GM12892 (cell line): ENCODE measurements around the gene SPSB3.

Experiments used
- DNase-seq: peaks from one replicate; pipeline ENCODE4 v3.0.0; 2011; ENCODE audit not compliant: insufficient read length
- FAIRE-seq: peaks from 2 replicates; lab custom pipeline; 2011; peaks lifted over from hg19 to GRCh38; lab: Jason Lieb, UNC
- POLR2A ChIP-seq: IDR thresholded peaks from 2 replicates; pipeline ENCODE4 v1.6.1; 2011; ENCODE audit warnings: low read depth, low read length, control low read depth
- POLR2AphosphoS5 ChIP-seq: IDR thresholded peaks from 2 replicates; pipeline ENCODE4 v1.6.1; 2011; ENCODE audit warnings: low read depth, low read length, control low read depth
- TAF1 ChIP-seq: IDR thresholded peaks from 2 replicates; pipeline ENCODE4 v1.6.1; 2011; ENCODE audit warnings: low read depth, mild to moderate bottlenecking, control low read depth, low read length, borderline replicate concordance

The SPSB3 gene

GRCh38 chr16:1777375-1778199 is 4.8 kb downstream of the SPSB3 start:
- TF ChIP-seq POLR2A (0 out of 2 replicates have a peak, but pooled peaks have one; percentile 28), TAF1 (no peak), POLR2AphosphoS5 (0 out of 2 replicates have a peak, but pooled peaks have one; percentile 7)
- no peak for FAIRE-seq
- DNase-seq, result no peak

- TF ChIP-seq POLR2AphosphoS5, result 0 out of 2 replicates have a peak, but pooled peaks have one; percentile 5
- no peak for TF ChIP-seq TAF1
- no peak for DNase-seq
- FAIRE-seq, result no peak
Measured at GRCh38 chr16:1776991-1777374, 5.4 kb downstream of the SPSB3 start.

GRCh38 chr16:1776672-1776955 is 5.8 kb downstream of the SPSB3 start:
- TF ChIP-seq POLR2AphosphoS5, result no peak
- TF ChIP-seq POLR2A, result no peak
- FAIRE-seq (no peak), DNase-seq (no peak)

- DNase-seq (no peak), FAIRE-seq (no peak)
- no peak for TF ChIP-seq POLR2A
- peak; percentile 40; the same call in 1 of the 2 replicates for TF ChIP-seq POLR2AphosphoS5
- TF ChIP-seq TAF1, result no peak
Measured at GRCh38 chr16:1775846-1776671, 6.3 kb downstream of the SPSB3 start.

GRCh38 chr16:1775006-1775845 is 7.1 kb downstream of the SPSB3 start:
- FAIRE-seq (no peak), DNase-seq (no peak)
- TF ChIP-seq TAF1, result no peak

GRCh38 chr16:1774448-1774780 is 8.0 kb downstream of the SPSB3 start:
- no peak for FAIRE-seq
- TF ChIP-seq POLR2AphosphoS5 (no peak), POLR2A (no peak), TAF1 (no peak)
- no peak for DNase-seq

GRCh38 chr16:1773703-1774447 is 8.5 kb downstream of the SPSB3 start:
- TF ChIP-seq POLR2A, result no peak
- no peak for TF ChIP-seq TAF1
- no peak for TF ChIP-seq POLR2AphosphoS5
- no peak for DNase-seq
- peak; percentile 30 for FAIRE-seq

- TF ChIP-seq POLR2AphosphoS5 (peak; percentile 67; the same call in 1 of the 2 replicates), TAF1 (peak; percentile 73), POLR2A (peak; percentile 86)
- DNase-seq (peak; percentile 87), FAIRE-seq (peak; percentile 94)
Measured at GRCh38 chr16:1772908-1773702, 9.3 kb downstream of the SPSB3 start, which contains the start of gene MRPS34. TSS of gene MRPS34 (minus strand) at chr16:1773134. CDS start at chr16:1773119, 15 bp downstream.

GRCh38 chr16:1772362-1772907 is 9.9 kb downstream of the SPSB3 start, which contains the start of gene EME2:
TSS of gene EME2 (plus strand) at chr16:1772810. CDS start at chr16:1773228, 418 bp downstream.
- no peak for DNase-seq
- TF ChIP-seq TAF1, result no peak
- TF ChIP-seq POLR2AphosphoS5, result no peak
- TF ChIP-seq POLR2A, result no peak
- no peak for FAIRE-seq

- TF ChIP-seq POLR2A (no peak), POLR2AphosphoS5 (no peak), TAF1 (no peak)
- FAIRE-seq, result peak; percentile 85
- DNase-seq, result no peak
Measured at GRCh38 chr16:1771864-1772361, 10.5 kb downstream of the SPSB3 start.
